Activated naive CD4-positive, alpha-beta T cell treated with anti-CD3 and anti-CD28 coated beads, Interleukin-2, amount 50 U/mL, for 24 hours (primary cell): ENCODE data around the gene XDH.

Experiments
- H3K27ac Mint-ChIP-seq: one replicate; pipeline ENCODE4 v1.8.0; 2021; ENCODE audit warnings: mild to moderate bottlenecking, mixed read lengths
- H3K27me3 Mint-ChIP-seq: one replicate; pipeline ENCODE4 v1.8.0; 2021; ENCODE audit warnings: mixed read lengths
- H3K36me3 Mint-ChIP-seq: one replicate; pipeline ENCODE4 v1.8.0; 2021; ENCODE audit warnings: mixed read lengths
- H3K4me1 Mint-ChIP-seq: one replicate; pipeline ENCODE4 v1.8.0; 2021; ENCODE audit warnings: mixed read lengths
- H3K4me3 Mint-ChIP-seq: one replicate; pipeline ENCODE4 v1.8.0; 2021; ENCODE audit warnings: mild to moderate bottlenecking, mixed read lengths
- H3K9me3 Mint-ChIP-seq: one replicate; pipeline ENCODE4 v1.8.0; 2021; ENCODE audit warnings: mixed read lengths

XDH gene

DNA sequence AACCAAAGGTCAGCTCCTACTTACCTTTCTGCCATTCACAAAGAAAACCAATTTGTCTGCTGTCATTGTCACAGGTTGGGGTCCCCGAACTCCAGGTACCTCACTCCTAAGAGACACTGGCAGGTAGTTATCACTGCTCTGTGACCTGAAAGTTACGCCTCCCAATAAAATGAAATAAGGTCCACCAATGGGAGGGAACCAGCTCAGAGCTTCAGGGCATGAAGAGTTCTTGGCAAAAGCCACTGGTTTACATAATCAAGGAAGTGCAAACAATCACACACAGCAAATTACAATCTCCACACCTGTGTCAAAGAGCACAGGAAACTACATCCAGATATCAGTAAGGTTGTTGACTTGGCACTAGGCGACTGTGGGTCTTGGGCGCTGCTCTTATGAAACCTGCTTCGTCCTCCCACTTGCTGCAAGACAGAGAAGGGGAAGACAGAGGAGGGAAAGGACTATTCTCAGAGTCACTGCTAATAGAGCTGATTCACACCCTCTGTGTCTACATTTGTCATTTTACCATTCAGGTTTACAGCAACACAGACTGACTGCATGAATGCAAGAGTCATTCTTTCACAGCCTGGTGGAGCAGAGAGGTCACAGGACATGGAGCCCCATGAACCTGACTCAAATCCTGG, at the start of gene XDH:
Gene XDH (minus strand): TSS at position 142 of the 641 bp plus-strand sequence. CDS start 76 bp downstream, at position 66.
- peaks cover 7% of the 10 kb centered on the region for H3K27me3 Mint-ChIP-seq
- H3K27ac Mint-ChIP-seq = no peak within 1 kb of the TSS
- peaks cover 8% of the 10 kb centered on the region for H3K4me1 Mint-ChIP-seq
- H3K9me3 Mint-ChIP-seq = peaks cover 11% of the 10 kb centered on the region
- no peak within 1 kb of the TSS for H3K4me3 Mint-ChIP-seq
- no peaks in the 10 kb centered on the region for H3K36me3 Mint-ChIP-seq

DNA sequence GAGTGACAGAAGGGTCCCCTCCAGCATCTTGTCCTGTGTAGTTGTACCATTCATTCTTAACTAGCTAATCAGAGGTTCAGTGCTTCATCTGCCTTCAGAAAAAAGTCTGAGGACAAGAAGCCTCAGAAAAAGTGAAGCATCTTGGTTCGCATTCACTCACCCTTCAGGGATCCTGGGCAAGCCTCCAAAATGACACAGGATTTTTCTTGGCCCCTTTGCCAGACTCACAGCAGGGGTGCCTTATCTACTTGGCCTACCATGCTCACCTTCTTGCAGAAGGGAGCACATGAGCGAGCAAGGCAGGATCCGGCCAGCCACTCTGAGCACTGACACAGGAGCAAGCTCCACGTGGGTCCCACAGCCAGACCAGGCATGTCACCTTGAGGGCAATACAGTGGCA, 43.1 kb upstream of the XDH start:
- Mint-ChIP-seq H3K27ac (no peak overlapping the region), H3K36me3 (no peaks in the 10 kb centered on the region), H3K4me1 (no peaks in the 10 kb centered on the region), H3K27me3 (peaks cover 16% of the 10 kb centered on the region), H3K4me3 (no peak overlapping the region), H3K9me3 (peaks cover 20% of the 10 kb centered on the region)

DNA sequence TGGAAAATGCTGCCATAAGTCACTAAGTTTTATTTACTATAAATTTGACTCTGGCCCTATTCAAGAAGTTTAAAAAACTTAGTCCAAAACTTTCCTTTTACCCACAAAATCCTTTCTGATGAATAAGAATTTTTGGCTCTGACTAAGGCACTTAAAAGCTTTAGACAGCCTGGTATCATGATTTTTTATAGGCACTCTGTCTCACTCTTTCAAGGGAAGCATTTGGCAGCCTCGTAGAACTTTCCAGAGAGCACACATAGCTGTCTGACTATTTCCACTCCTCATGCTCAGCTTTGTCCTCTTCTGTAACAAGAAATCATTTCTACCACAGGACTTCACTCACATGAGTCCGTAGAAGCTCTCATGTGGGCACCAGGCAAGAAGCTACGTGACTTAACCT, 32.3 kb upstream of the XDH start:
- peaks cover 9% of the 10 kb centered on the region for H3K9me3 Mint-ChIP-seq

DNA sequence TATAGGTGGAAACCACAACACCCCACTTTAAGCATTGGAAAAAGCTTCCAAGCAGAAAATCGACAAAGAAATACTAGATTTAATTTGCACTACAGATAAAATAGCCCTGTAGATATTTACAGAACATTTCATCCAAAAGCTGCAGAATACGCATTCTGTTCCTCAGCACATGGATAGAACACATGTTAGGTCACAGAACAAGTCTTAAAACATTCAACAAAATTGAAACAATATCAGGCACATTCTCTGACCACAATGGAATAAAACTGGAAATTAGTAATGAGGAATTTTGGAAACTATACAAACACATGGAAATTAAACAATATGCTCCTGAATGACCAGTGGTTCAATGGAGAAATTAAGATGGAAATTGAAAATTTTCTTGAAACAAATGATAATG, 27.8 kb upstream of the XDH start:
- Mint-ChIP-seq H3K9me3 (no peaks in the 10 kb centered on the region), H3K36me3 (no peaks in the 10 kb centered on the region), H3K27me3 (peaks cover 7% of the 10 kb centered on the region), H3K27ac (no peak overlapping the region), H3K4me3 (no peak overlapping the region), H3K4me1 (no peaks in the 10 kb centered on the region)

More for the DNA sequence above, 32.3 kb upstream of the XDH start:
- no peaks in the 10 kb centered on the region for H3K36me3 Mint-ChIP-seq
- H3K4me3 Mint-ChIP-seq = no peak overlapping the region
- no peaks in the 10 kb centered on the region for H3K4me1 Mint-ChIP-seq
- peaks cover 18% of the 10 kb centered on the region for H3K27me3 Mint-ChIP-seq
- no peak overlapping the region for H3K27ac Mint-ChIP-seq

DNA sequence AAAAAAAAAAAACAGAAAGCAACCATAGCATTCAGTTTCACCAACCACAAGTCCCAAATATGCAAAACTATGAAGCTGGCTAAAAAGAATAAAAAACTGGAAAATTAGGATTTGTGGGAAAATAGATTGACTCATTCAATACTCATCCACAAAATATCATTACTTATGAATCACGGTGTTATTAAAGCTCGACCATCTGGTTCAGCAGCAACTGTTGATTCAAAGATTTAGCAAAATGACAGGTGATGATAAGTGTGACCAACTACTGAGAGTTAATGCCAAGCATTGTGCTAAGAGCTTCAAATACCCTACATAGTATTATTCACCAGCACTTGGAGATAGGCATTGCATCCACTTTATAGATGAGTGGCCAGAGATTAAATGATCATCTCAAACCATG, 26.2 kb upstream of the XDH start:
- Mint-ChIP-seq H3K36me3 (no peaks in the 10 kb centered on the region), H3K27me3 (peaks cover 7% of the 10 kb centered on the region), H3K4me3 (no peak overlapping the region), H3K27ac (no peak overlapping the region), H3K4me1 (no peaks in the 10 kb centered on the region), H3K9me3 (no peaks in the 10 kb centered on the region)

DNA sequence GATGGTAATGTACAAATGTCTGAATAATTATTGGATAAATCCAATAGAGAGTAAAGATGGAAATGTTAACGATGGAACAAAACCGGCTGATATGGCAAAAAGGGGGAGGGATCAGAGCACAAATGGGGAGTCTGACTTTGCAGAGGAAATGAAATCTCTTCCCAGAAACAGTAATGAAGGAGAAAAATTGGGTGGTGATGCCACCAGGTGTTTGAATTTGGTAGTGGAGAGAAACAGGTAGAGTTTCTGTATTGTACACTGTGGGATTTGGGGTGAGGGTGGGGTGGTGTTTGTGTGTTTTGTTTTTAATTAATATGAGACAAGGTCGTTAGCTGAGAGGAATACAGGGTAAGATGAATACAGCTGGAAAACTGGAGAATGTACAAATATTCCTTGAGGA, 20.4 kb upstream of the XDH start:
- H3K27me3 Mint-ChIP-seq = peaks cover 3% of the 10 kb centered on the region

DNA sequence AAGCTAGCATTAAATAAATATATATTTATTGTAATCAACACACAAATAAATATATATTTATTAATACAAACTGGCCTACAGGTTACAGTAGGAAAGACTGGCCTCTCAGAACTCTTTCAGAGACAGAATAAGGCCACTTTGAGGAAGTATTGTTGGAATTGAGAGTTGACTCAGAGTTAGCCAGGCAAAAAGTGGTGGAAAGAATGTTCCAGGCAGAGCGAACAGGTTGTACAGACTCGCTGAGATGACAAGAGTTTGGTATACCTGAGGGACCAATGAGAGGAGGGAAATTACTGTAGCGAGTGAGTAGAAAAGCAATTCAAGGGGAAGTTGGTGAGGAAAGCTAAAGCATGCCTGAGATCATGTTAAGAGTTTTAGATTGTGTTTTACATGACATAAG, 19.0 kb upstream of the XDH start:
- Mint-ChIP-seq H3K4me3 (no peak overlapping the region), H3K27me3 (peaks cover 10% of the 10 kb centered on the region), H3K36me3 (no peaks in the 10 kb centered on the region), H3K4me1 (peaks cover 15% of the 10 kb centered on the region), H3K27ac (no peak overlapping the region), H3K9me3 (no peaks in the 10 kb centered on the region)

More for the DNA sequence above, 20.4 kb upstream of the XDH start:
- Mint-ChIP-seq H3K4me1 (peaks cover 7% of the 10 kb centered on the region), H3K36me3 (no peaks in the 10 kb centered on the region), H3K4me3 (no peak overlapping the region), H3K9me3 (no peaks in the 10 kb centered on the region), H3K27ac (no peak overlapping the region)

DNA sequence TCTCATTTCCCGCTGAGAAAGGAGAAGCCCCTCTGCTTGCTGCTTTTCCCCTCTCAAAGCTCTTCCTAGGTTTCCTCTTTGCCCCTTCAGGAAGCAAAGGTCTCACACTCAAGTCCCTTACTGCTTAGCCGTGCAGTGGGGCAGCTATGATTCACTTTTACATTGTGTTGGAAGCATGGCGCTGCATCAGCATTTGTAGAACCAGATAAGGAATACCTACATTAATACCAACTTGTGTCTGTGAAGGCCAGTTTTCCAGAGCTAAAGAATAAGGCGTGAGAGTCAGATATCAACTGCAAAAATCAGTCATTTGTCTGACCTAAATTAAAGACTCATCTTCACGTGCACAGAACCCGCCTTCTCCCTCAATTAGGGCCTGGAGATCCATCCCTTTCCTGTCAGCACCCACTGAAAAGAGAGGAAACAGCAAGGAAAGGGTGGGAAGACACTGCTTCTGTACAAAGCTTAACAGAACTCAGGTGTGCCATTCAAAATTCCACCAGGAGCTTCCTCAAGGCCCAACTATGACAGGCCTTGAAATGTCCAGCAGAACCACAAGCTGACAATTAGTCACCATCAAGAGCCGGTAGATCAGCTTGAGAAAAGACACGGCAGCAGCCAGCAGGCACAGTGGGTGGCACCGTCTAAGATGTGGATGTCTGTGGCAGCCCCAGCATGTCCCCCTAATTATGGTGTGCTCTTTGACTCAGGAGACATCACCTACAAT, 16.1 kb upstream of the XDH start:
- Mint-ChIP-seq H3K36me3 (no peaks in the 10 kb centered on the region), H3K9me3 (no peaks in the 10 kb centered on the region), H3K27ac (no peak overlapping the region), H3K4me1 (peaks cover 15% of the 10 kb centered on the region), H3K27me3 (peaks cover 10% of the 10 kb centered on the region), H3K4me3 (no peak overlapping the region)

DNA sequence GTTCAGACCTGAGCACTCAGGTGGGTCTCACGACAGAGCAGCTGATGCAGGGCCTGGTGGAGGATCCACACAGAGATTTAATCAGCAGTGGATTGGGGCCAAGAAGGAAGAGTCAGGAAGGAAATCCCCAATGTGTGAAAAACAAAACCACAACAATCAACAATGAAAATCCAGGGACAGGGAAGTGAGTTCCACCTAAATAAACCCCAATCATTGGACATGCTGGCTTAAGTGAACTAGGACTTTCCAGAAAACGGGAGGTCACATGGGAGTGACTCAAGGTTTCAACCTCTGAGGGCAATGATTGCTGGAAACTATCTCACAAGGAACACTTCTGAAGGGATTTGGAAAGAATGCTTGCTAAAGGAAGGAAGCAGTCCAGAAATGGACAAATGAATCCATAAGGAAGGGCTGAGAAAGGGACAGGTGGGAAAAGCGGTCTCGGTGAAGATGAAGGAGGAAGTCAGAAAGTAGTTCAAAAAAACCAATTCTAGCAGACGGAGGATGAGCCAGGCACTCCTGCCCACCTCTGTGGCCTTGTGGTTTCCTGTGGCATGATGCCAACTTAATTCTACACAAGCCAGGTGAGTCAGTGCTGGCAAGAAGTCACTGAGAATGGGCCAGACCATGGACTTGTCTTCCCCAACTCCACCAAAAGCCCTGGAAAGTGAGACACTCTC, 15.4 kb upstream of the XDH start:
- Mint-ChIP-seq H3K4me3 (no peak overlapping the region), H3K36me3 (no peaks in the 10 kb centered on the region), H3K4me1 (peaks cover 15% of the 10 kb centered on the region), H3K9me3 (no peaks in the 10 kb centered on the region), H3K27ac (no peak overlapping the region), H3K27me3 (peaks cover 11% of the 10 kb centered on the region)

DNA sequence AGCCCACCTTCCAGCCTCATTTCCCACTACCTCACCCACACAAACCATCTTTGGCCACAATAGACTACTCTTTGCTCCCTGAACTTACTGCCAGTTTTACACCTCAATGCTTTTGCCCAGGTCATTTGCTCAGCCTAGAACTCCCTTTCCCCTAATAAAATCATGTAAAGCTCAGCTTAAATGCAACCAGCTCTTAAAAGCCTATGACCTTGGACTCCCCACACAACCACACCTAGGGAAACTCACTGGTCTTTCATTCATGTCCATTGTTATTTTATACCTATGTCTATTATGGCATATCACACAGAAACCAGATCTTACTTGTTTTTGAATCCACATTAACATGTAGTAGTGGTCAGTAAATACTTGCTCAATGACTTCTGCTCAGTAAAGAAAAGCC, 14.5 kb upstream of the XDH start:
- H3K27ac Mint-ChIP-seq = no peak overlapping the region
- peaks cover 15% of the 10 kb centered on the region for H3K4me1 Mint-ChIP-seq
- no peaks in the 10 kb centered on the region for H3K9me3 Mint-ChIP-seq
- H3K27me3 Mint-ChIP-seq = peaks cover 13% of the 10 kb centered on the region
- H3K4me3 Mint-ChIP-seq = no peak overlapping the region
- H3K36me3 Mint-ChIP-seq = no peaks in the 10 kb centered on the region

DNA sequence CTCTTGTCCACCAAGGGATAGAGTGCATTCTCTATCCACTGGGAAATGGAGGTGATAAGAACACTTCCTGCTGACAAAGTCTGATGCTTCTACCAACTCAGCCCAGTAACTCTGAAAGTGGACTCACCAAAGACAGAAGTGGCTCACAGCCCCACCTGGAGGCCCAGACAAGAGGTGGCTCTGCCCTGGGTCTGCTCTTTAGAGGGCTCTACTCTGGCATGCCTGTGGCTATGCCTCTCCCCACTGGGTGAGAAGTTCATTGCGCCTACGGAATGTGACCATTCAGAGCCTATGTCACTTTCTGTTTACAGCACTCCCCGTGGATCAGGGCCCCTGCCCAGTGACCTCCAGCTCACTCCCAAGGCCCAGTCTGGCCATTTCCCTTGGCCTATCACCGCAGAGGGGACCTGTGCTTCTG, 13.5 kb upstream of the XDH start:
- Mint-ChIP-seq H3K4me3 (no peak overlapping the region), H3K4me1 (peaks cover 15% of the 10 kb centered on the region), H3K27me3 (peaks cover 14% of the 10 kb centered on the region), H3K9me3 (no peaks in the 10 kb centered on the region), H3K27ac (no peak overlapping the region), H3K36me3 (no peaks in the 10 kb centered on the region)

DNA sequence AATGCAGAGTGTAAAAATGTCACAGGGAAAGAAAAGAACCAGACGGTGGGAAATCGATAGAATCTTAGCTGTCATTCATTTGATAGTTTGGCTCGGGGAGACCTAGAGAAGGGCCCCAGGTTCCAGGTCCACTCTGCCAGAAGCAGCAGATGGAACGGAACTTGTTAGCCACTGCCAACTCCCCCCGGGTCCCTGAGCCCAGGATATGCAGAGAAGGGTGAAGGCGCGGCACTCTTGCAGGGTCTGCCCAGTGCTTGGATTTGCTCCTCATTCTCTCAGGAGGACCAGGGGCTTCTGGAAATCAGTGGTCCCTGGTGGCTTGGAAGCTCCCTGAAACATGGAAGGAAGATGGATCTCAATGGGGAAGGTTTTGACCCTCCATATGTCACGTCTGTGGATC, 11.6 kb upstream of the XDH start:
- H3K9me3 Mint-ChIP-seq = no peaks in the 10 kb centered on the region
- no peaks in the 10 kb centered on the region for H3K36me3 Mint-ChIP-seq
- H3K4me3 Mint-ChIP-seq = no peak overlapping the region
- H3K27me3 Mint-ChIP-seq = peaks cover 14% of the 10 kb centered on the region
- no peak overlapping the region for H3K27ac Mint-ChIP-seq
- H3K4me1 Mint-ChIP-seq = peaks cover 15% of the 10 kb centered on the region

DNA sequence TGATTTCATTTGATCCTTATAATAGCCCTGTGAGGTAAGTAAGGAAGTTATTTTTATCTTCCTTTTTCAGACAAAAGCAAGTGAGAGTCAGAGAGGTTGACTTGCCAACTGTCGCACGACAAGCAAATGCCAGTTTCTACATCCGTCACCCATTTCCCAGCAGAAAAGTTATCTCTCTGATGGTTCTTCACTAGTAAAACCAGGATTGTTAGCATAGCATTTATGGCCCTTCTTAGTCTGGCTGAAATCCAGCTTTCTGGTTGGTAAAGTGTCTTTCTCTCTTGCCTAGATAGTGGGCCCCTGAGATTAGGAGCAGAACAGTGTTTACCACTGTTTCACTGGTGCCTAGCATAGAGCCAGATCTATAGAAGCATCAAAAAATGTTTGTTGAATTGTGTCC, 7.1 kb upstream of the XDH start:
- peaks cover 11% of the 10 kb centered on the region for H3K9me3 Mint-ChIP-seq
- H3K4me1 Mint-ChIP-seq = peaks cover 4% of the 10 kb centered on the region
- no peaks in the 10 kb centered on the region for H3K36me3 Mint-ChIP-seq
- no peak overlapping the region for H3K27ac Mint-ChIP-seq
- H3K27me3 Mint-ChIP-seq = peaks cover 7% of the 10 kb centered on the region
- H3K4me3 Mint-ChIP-seq = no peak overlapping the region

DNA sequence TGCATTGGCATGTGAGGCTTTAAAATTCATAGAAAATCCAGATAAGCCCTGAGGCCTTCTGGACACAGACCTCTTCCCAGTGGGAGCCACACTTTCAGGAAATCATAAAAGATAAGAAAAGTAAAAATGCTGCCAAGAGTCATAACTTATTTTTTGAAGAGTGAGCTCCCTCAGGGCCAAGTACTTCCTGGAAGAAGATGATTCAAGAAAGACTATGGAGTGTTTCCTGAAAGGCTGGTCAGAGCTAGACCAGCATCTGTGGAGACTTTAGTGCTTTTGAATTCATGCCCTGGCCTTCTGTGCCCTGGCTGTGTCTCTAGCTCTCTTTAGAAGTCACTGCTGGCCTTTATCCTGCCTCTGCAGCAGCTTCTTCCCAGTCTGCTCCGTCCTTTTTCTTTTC, 6.4 kb upstream of the XDH start:
- H3K9me3 Mint-ChIP-seq = peaks cover 11% of the 10 kb centered on the region
- no peaks in the 10 kb centered on the region for H3K36me3 Mint-ChIP-seq
- peaks cover 7% of the 10 kb centered on the region for H3K27me3 Mint-ChIP-seq
- no peak overlapping the region for H3K27ac Mint-ChIP-seq
- H3K4me3 Mint-ChIP-seq = no peak overlapping the region
- peaks cover 8% of the 10 kb centered on the region for H3K4me1 Mint-ChIP-seq

DNA sequence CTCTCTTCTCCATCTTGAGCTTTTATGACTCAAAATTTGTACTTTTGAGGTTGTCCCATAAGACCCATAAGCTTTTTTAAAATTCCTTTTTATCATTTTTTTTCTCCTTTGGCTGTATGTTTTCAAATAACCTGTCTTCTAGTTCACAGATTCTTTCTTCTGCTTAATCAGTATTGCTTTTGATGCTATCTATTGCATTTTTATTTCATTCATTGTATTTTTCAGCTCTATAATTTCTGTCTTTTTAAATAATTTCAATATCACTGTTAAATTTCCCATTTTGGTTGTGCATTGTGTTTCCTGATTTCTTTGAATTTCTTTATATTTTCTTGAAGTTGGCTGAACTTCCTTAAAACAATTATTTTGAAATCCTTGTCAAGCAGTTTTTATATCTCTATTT, 4.8 kb upstream of the XDH start:
- peaks cover 8% of the 10 kb centered on the region for H3K4me1 Mint-ChIP-seq
- H3K9me3 Mint-ChIP-seq = peaks cover 11% of the 10 kb centered on the region
- peaks cover 3% of the 10 kb centered on the region for H3K27me3 Mint-ChIP-seq
- no peaks in the 10 kb centered on the region for H3K36me3 Mint-ChIP-seq
- H3K27ac Mint-ChIP-seq = no peak overlapping the region
- no peak overlapping the region for H3K4me3 Mint-ChIP-seq

DNA sequence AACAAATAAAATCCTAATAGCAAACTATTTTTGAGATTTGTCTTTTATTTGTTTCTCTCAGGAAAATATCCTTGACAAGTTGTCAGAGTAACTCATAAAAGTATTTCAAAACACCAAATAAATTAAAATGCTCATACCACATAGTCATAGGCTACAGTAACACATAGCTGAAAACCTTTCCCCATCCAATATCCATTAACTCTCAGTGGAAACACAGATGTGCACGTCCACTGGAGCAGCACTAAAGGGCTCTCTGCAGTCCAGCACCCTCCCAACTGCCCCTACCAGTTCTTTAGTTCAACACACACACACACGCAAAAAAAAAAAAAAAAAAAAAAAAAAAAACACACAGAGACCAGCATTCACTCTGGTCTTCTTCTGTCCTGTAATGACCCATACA, 879 bp upstream of the XDH start:
- Mint-ChIP-seq H3K4me1 (peaks cover 8% of the 10 kb centered on the region), H3K36me3 (no peaks in the 10 kb centered on the region), H3K9me3 (peaks cover 11% of the 10 kb centered on the region), H3K27me3 (peaks cover 4% of the 10 kb centered on the region), H3K27ac (no peak overlapping the region), H3K4me3 (no peak overlapping the region)
